GM12865 (cell line): Measurements from ENCODE around the gene ASAH2.

Experiments
- DNase-seq: peaks from one replicate; pipeline ENCODE4 v3.0.0; 2010; ENCODE audit warnings: low read depth
- H3K4me3 ChIP-seq: 2 replicates; pipeline ENCODE4 v1.5.1; 2011; ENCODE audit warnings: mild to moderate bottlenecking, low read depth, low read length, control low read depth
- TF ChIP-seq, protein P1 (sequence below): IDR thresholded peaks from 2 replicates; pipeline ENCODE4 v1.5.1; 2011; ENCODE audit warnings: low read length, control low read depth, low read depth, inconsistent platforms; ENCODE audit not compliant: insufficient read depth; ENCODE audit errors: missing control alignments

Gene ASAH2

GRCh38 chr10:50289196-50289595 is 37.9 kb upstream of the ASAH2 start:
- DNase-seq: no peak
- TF ChIP-seq, protein P1, sequence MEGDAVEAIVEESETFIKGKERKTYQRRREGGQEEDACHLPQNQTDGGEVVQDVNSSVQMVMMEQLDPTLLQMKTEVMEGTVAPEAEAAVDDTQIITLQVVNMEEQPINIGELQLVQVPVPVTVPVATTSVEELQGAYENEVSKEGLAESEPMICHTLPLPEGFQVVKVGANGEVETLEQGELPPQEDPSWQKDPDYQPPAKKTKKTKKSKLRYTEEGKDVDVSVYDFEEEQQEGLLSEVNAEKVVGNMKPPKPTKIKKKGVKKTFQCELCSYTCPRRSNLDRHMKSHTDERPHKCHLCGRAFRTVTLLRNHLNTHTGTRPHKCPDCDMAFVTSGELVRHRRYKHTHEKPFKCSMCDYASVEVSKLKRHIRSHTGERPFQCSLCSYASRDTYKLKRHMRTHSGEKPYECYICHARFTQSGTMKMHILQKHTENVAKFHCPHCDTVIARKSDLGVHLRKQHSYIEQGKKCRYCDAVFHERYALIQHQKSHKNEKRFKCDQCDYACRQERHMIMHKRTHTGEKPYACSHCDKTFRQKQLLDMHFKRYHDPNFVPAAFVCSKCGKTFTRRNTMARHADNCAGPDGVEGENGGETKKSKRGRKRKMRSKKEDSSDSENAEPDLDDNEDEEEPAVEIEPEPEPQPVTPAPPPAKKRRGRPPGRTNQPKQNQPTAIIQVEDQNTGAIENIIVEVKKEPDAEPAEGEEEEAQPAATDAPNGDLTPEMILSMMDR: no peak
- H3K4me3 ChIP-seq: no peak overlapping the region

DNA sequence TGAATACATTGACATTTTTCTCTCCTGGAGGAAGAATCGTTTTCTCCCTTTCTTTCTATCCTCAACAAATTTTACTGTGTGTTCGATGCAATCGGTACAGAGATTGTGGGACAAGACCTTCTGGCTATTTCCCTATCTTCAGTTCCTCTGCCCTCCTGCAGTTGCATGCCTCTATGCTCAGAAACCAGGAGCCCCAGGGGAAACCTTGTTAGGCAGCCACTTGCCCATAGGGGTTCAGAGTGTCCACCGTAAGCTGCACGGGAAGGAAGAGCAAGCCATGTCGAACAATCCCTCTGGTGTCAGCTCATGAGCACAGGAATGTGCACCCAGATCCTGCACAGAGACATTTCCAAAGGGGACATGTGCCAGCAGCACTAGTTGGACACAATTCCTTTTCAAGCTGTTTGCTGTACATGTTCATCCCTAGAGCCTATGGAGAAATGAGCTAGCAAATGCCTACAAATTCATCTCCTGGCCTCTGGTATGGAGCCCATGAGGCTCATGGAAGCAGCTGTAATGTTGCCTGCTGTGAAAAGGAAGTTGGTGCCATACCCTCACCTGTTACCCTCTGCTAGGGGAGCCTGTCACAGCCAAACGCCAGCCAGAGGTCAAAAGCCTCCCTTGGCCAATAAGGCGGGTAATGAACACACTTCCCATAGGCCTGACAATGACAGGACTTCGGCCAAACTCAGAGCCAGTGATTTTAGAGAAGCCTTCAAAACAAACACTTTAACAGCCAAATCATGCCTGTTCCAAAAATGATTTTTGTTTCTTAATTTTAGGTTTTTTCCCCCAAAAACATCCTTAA is 35.9 kb upstream of the ASAH2 start:
- TF ChIP-seq, protein P1: no peak
- no peak for DNase-seq
- no peak overlapping the region for H3K4me3 ChIP-seq

GRCh38 chr10:50286517-50286916 is 35.2 kb upstream of the ASAH2 start:
- no peak for DNase-seq
- TF ChIP-seq, protein P1: no peak
- H3K4me3 ChIP-seq: no peak overlapping the region

DNA sequence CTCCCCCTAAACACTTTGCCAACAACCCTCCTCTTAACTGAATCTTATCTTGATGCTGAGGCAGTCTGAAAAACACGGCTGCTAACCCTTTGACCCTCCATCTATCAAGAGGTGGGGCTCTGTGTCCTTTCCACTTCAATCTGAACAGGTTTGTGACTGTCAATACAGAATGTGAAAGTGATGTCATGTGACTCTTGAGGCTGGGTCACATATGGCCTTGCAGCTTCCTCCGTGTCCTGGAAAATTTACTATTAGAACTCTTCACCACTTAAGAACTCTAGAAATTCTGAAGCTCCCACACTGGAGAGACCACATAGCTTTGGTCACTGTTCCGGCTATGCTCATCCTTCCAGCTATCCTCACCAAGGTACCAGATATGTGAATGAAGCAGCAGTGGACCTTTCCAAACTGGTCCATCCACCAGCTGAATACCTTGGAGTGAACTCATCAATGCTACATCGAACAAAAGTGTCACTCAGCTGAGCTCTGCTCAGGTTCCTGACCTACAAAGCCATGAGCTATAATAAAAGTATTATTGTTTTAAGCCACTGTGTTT is 30.7 kb upstream of the ASAH2 start:
- TF ChIP-seq, protein P1: no peak
- DNase-seq: no peak
- H3K4me3 ChIP-seq: no peak overlapping the region

DNA sequence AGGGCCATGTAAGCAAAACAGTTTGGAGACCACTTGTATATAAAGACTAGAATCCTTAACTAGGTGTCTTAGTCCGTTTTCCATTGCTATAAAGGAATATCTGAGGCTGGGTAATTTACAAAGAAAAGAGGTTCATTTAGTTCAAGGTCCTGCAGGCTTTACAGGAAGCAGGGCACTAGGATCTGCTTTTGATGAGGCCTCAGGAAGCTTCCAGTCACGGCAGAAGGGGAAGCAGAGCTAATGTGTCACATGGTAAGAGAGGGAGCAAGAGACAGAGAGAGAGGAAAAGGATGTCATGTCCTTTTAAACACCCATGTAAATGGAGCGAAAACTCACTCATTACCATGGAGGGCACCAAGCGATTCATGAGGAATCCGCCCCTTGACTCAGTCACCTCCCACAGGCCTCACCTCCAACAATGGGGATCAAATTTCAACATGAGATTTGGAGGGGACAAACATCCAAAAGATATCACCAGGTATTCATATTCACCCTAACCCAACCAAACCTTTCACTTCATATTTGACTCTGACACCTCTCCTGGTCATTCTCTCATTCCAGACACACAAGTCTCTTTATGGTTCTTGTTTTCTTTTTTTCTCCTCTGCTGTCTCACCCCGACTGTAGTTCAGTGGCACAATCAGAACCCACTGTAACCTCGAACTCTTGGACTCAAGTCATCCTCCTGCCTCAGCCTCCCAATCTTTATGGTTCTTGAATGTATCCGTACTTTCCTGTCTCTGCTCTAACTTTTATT is 30.1 kb upstream of the ASAH2 start:
- H3K4me3 ChIP-seq: no peak overlapping the region
- TF ChIP-seq, protein P1: no peak
- no peak for DNase-seq

- DNase-seq: no peak
- TF ChIP-seq, protein P1: no peak
- H3K4me3 ChIP-seq: no peak overlapping the region
Measured at GRCh38 chr10:50280049-50280841, 28.9 kb upstream of the ASAH2 start.
